ENCODE results near the gene PEX14. TPM values are rescaled to one million over a fixed set of nuclear protein-coding genes. Genes with fewer than 3 reads are reported as not detected.

Gene PEX14
- total RNA-seq, 2 donors from 2014 or later = 24.3 to 26.0 TPM

DNA sequence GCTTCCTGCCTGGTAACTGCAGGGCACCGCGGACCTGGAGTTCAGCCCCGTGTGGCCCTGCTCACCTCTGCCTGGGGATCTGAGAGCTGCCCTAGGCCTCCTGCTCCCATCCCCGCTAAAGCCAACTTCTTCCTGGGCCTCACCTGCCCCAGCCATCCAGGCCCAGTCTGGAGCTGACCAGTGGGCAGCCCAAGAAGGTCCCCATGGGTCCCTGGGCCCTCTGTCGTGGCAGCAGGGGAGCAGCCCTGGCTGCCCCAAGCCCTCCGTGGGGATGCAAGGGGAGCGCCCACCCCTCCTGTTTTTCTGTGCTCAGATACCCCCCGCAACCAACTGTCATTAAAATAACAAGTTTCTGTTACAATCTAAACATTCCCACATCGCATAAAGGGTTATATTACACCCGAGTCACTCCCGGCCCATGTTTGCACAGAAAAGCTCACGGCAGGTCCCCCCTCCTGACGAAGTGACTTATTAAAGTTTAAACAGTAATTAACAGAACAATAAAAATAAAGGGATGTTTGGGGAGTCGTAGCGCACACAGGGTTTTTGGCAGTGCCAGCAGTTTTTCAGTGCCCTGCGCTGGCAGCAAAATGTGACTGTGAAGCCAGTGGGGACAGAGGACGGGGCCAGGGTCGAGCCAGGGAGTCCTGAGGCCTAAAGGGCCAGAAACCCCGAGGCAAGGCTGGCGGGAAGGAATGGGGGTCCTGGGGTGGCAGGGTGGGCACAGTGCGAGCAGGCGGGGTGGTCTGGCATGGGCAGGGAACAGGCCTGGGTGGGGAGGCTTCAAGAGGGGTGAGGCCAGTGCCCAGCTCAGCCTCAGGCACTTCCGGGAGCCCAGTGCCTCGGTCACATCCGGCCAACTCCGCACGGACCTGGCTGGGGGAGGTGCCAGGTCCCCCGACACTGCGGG is 200.2 kb downstream of the PEX14 start:
- WGBS, 2 experiments (ENCODE audit: insufficient coverage in 1 of 2, insufficient read length in 1 of 2) = 92 to 95% methylated on average over 15 to 28 of the region's 29 CpGs
- no peaks in the 10 kb centered on the region for H3K27me3 ChIP-seq (ENCODE audit: control insufficient read depth, insufficient read depth, low read length, poor library complexity, severe bottlenecking)
- H3K4me3 ChIP-seq (ENCODE audit: low read length) = no peak overlapping the region
- Mint-ChIP-seq H3K36me3 (ENCODE audit: low read depth) (no peaks in the 10 kb centered on the region), H3K4me3 (no peak overlapping the region), H3K27ac (no peak overlapping the region), H3K9me3 (no peaks in the 10 kb centered on the region), H3K4me1 (peaks cover 28% of the 10 kb centered on the region), H3K27me3 (ENCODE audit: insufficient read depth) (no peaks in the 10 kb centered on the region)
- H3K9ac ChIP-seq (ENCODE audit: extremely low read depth, low read length, poor library complexity, severe bottlenecking) = no peak overlapping the region
- no peaks in the 10 kb centered on the region for H3K9me3 ChIP-seq (ENCODE audit: control insufficient read depth, low read length)
- TF ChIP-seq, protein P1, sequence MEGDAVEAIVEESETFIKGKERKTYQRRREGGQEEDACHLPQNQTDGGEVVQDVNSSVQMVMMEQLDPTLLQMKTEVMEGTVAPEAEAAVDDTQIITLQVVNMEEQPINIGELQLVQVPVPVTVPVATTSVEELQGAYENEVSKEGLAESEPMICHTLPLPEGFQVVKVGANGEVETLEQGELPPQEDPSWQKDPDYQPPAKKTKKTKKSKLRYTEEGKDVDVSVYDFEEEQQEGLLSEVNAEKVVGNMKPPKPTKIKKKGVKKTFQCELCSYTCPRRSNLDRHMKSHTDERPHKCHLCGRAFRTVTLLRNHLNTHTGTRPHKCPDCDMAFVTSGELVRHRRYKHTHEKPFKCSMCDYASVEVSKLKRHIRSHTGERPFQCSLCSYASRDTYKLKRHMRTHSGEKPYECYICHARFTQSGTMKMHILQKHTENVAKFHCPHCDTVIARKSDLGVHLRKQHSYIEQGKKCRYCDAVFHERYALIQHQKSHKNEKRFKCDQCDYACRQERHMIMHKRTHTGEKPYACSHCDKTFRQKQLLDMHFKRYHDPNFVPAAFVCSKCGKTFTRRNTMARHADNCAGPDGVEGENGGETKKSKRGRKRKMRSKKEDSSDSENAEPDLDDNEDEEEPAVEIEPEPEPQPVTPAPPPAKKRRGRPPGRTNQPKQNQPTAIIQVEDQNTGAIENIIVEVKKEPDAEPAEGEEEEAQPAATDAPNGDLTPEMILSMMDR (conservative IDR thresholded peaks at IDR 0.05) = no peak
- no peak overlapping the region for H3K27ac ChIP-seq (ENCODE audit: low read depth, low read length)
- peaks cover 18% of the 10 kb centered on the region for H3K4me1 ChIP-seq (ENCODE audit: control insufficient read depth, insufficient read depth, low read length)
- no peak for DNase-seq
- H3K36me3 ChIP-seq (ENCODE audit: control insufficient read depth, insufficient read depth, low read length) = no peaks in the 10 kb centered on the region

DNA sequence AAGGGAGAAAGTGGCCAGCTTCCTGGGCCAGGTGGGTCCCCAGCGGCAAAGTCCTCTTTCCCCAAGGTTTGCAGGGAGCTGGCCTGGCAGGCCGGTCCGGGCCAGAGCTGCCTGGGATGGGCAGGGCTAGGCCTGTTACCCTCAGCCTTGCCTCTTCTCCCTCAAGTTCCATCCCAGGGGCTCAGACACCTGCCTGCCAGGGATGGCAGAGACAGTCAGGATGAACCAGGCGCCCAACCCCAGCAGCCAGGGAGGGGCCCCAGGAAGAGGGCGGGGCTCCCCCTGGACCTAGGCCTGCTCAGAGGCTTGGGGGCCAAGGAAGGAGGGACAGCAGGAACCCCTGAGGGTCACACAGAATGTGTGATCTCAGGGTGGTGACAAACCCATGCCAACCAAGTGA is 201.1 kb downstream of the PEX14 start:
- H3K9ac ChIP-seq (ENCODE audit: extremely low read depth, low read length, poor library complexity, severe bottlenecking) = no peak overlapping the region
- no peaks in the 10 kb centered on the region for H3K27me3 ChIP-seq (ENCODE audit: control insufficient read depth, insufficient read depth, low read length, poor library complexity, severe bottlenecking)
- no peaks in the 10 kb centered on the region for H3K9me3 ChIP-seq (ENCODE audit: control insufficient read depth, low read length)
- no peak overlapping the region for H3K4me3 Mint-ChIP-seq
- H3K27ac ChIP-seq (ENCODE audit: low read depth, low read length) = no peak overlapping the region
- H3K4me3 ChIP-seq (ENCODE audit: low read length) = no peak overlapping the region
- H3K4me1 ChIP-seq (ENCODE audit: control insufficient read depth, insufficient read depth, low read length) = peaks cover 18% of the 10 kb centered on the region
- H3K9me3 Mint-ChIP-seq = no peaks in the 10 kb centered on the region
- 91 to 100% methylated on average over 4 to 5 of the region's 5 CpGs for WGBS, 2 experiments (ENCODE audit: insufficient coverage in 1 of 2, insufficient read length in 1 of 2)
- DNase-seq = no peak
- TF ChIP-seq, protein P1 (conservative IDR thresholded peaks at IDR 0.05) = no peak
- no peaks in the 10 kb centered on the region for H3K27me3 Mint-ChIP-seq (ENCODE audit: insufficient read depth)
- no peaks in the 10 kb centered on the region for H3K36me3 Mint-ChIP-seq (ENCODE audit: low read depth)
- H3K4me1 Mint-ChIP-seq = peaks cover 28% of the 10 kb centered on the region
- no peak overlapping the region for H3K27ac Mint-ChIP-seq
- no peaks in the 10 kb centered on the region for H3K36me3 ChIP-seq (ENCODE audit: control insufficient read depth, insufficient read depth, low read length)

DNA sequence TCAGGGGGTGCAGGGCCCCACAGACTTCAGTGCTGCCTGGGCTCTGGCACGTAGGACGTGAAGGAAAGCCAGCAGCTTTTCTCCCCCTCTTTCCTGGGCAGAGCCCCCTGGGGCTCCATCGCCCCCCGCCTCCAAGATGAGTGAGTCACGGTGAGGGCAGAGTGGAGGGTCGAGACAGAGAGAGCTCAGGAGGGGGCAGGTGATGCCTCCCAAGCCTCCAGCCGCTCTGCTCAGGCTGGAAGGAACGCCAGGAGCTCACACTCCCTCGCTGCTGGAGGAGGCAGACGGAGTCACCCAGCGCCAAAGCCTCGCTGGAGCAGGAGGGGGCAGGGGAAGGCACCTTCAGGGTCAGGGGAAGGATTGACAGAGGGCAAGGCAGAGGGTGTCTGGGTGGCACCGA is 202.2 kb downstream of the PEX14 start:
- Mint-ChIP-seq H3K27ac (peak overlapping the region; percentile 52), H3K9me3 (no peaks in the 10 kb centered on the region), H3K4me1 (peaks cover 34% of the 10 kb centered on the region), H3K36me3 (ENCODE audit: low read depth) (no peaks in the 10 kb centered on the region), H3K4me3 (peak overlapping the region; percentile 15), H3K27me3 (ENCODE audit: insufficient read depth) (no peaks in the 10 kb centered on the region)
- Histone ChIP-seq H3K4me1 (ENCODE audit: control insufficient read depth, insufficient read depth, low read length) (peaks cover 25% of the 10 kb centered on the region), H3K27ac (ENCODE audit: low read depth, low read length) (no peak overlapping the region), H3K4me3 (ENCODE audit: low read length) (no peak overlapping the region), H3K9me3 (ENCODE audit: control insufficient read depth, low read length) (no peaks in the 10 kb centered on the region), H3K27me3 (ENCODE audit: control insufficient read depth, insufficient read depth, low read length, poor library complexity, severe bottlenecking) (no peaks in the 10 kb centered on the region), H3K36me3 (ENCODE audit: control insufficient read depth, insufficient read depth, low read length) (no peaks in the 10 kb centered on the region), H3K9ac (ENCODE audit: extremely low read depth, low read length, poor library complexity, severe bottlenecking) (no peak overlapping the region)
- 67% methylated on average over 7 to 13 of the region's 13 CpGs for WGBS, 2 experiments (ENCODE audit: insufficient coverage in 1 of 2, insufficient read length in 1 of 2)
- TF ChIP-seq, protein P1 (conservative IDR thresholded peaks at IDR 0.05) = no peak
- peak; percentile 63 for DNase-seq

Data from endodermal cell (in vitro differentiated cells).